ENCODE measurements around the gene MEGF8.

Gene MEGF8

GRCh38 chr19:42316223-42317211 lies 8.9 kb upstream of the MEGF8 start:
- no peak for TF ChIP-seq PATZ1 (CRISPR knock-in tag; IDR thresholded peaks at IDR 0.05; ENCODE audit: borderline replicate concordance)
- TF ChIP-seq ISL1 (CRISPR knock-in tag; IDR thresholded peaks at IDR 0.05), result no peak
- TF ChIP-seq BACH2 (CRISPR knock-in tag; IDR thresholded peaks at IDR 0.05; ENCODE audit: borderline replicate concordance), result no peak
- TF ChIP-seq POU6F1 (CRISPR knock-in tag; IDR thresholded peaks at IDR 0.05; ENCODE audit: borderline replicate concordance, low read depth), result no peak
- no peak for TF ChIP-seq CSDC2 (CRISPR knock-in tag; IDR thresholded peaks at IDR 0.05)
- TF ChIP-seq RARB (CRISPR knock-in tag; IDR thresholded peaks at IDR 0.05), result no peak
- no peak for TF ChIP-seq TSHZ2 (CRISPR knock-in tag; IDR thresholded peaks at IDR 0.05)
- ATAC-seq, result no peak

GRCh38 chr19:42317535-42317934 lies 7.9 kb upstream of the MEGF8 start:
- ATAC-seq, result no peak
- no peak for TF ChIP-seq ISL1 (CRISPR knock-in tag; IDR thresholded peaks at IDR 0.05)
- TF ChIP-seq CSRNP3 (CRISPR knock-in tag; IDR thresholded peaks at IDR 0.05), result no peak
- no peak for TF ChIP-seq SNAI2 (CRISPR knock-in tag; IDR thresholded peaks at IDR 0.05)
- TF ChIP-seq POU6F1 (CRISPR knock-in tag; IDR thresholded peaks at IDR 0.05; ENCODE audit: borderline replicate concordance, low read depth), result no peak
- no peak for TF ChIP-seq ZNF565 (CRISPR knock-in tag; conservative IDR thresholded peaks at IDR 0.05; ENCODE audit: low read depth)
- TF ChIP-seq ZFP30 (CRISPR knock-in tag; IDR thresholded peaks at IDR 0.05), result no peak
- TF ChIP-seq ARNTL (CRISPR knock-in tag; IDR thresholded peaks at IDR 0.05; ENCODE audit: borderline replicate concordance, low read depth), result no peak
- TF ChIP-seq ZNF8 (CRISPR knock-in tag; IDR thresholded peaks at IDR 0.05), result no peak
- TF ChIP-seq CSDC2 (CRISPR knock-in tag; IDR thresholded peaks at IDR 0.05), result no peak
- TF ChIP-seq TSHZ2 (CRISPR knock-in tag; IDR thresholded peaks at IDR 0.05), result no peak
- TF ChIP-seq TCF4 (CRISPR knock-in tag; IDR thresholded peaks at IDR 0.05; ENCODE audit: borderline replicate concordance), result no peak
- no peak for TF ChIP-seq ZFP3 (CRISPR knock-in tag; IDR thresholded peaks at IDR 0.05)
- no peak for TF ChIP-seq RARB (CRISPR knock-in tag; IDR thresholded peaks at IDR 0.05)
- TF ChIP-seq GLIS3 (CRISPR knock-in tag; IDR thresholded peaks at IDR 0.05), result no peak
- no peak for TF ChIP-seq ZNF70 (CRISPR knock-in tag; IDR thresholded peaks at IDR 0.05)

All from SK-N-SH treated with all-trans-retinoic acid at 6 μM for 48 hours (cell line).